ENCODE data around the gene PRSS36. TPM values are rescaled to one million over a fixed set of nuclear protein-coding genes. Genes with fewer than 3 reads are reported as not detected.

PRSS36 gene
- total RNA-seq, 1 donor from 2014 or later, result 1.4 TPM

GRCh38 chr16:31090540-31090939, 59.3 kb downstream of the PRSS36 start:
- intact Hi-C loops (cut with micrococcal nuclease), result no loop called here
- Histone ChIP-seq H3K27ac (replicated peaks) (no peak overlapping the region), H3K9me3 (replicated peaks) (no peaks in the 10 kb centered on the region), H3K27me3 (ENCODE audit: low read depth) (no peaks in the 10 kb centered on the region), H3K4me1 (peaks cover 23% of the 10 kb centered on the region), H3K4me3 (no peak overlapping the region), H3K36me3 (peaks cover 39% of the 10 kb centered on the region)
- no peak for TF ChIP-seq CTCF (IDR thresholded peaks at IDR 0.05; ENCODE audit: borderline replicate concordance)
- no peak for DNase-seq

GRCh38 chr16:31089199-31089598, 60.7 kb downstream of the PRSS36 start:
- H3K4me1 ChIP-seq, result peaks cover 12% of the 10 kb centered on the region
- no peak for TF ChIP-seq CTCF (IDR thresholded peaks at IDR 0.05; ENCODE audit: borderline replicate concordance)
- H3K36me3 ChIP-seq, result peaks cover 48% of the 10 kb centered on the region
- no peak overlapping the region for H3K27ac ChIP-seq (replicated peaks)
- H3K9me3 ChIP-seq (replicated peaks), result no peaks in the 10 kb centered on the region
- no peak for DNase-seq
- intact Hi-C loops (cut with micrococcal nuclease), result no loop called here
- H3K27me3 ChIP-seq (ENCODE audit: low read depth), result no peaks in the 10 kb centered on the region
- H3K4me3 ChIP-seq, result no peak overlapping the region

Other genes starting within 250 kb of the PRSS36 start
- gene FBXL19, start 226.5 kb downstream of the PRSS36 start, total RNA-seq, result 6.3 TPM
- gene ORAI3, start 201.0 kb downstream of the PRSS36 start, total RNA-seq, result 12.2 TPM
- gene SETD1A, start 192.3 kb downstream of the PRSS36 start, total RNA-seq, result 7.4 TPM
- gene HSD3B7, start 164.9 kb downstream of the PRSS36 start, total RNA-seq, result 5.5 TPM
- 0.77 TPM for gene STX1B, start 139.4 kb downstream of the PRSS36 start, total RNA-seq
- gene STX4, start 116.5 kb downstream of the PRSS36 start, total RNA-seq, result 43.1 TPM
- gene ZNF668, start 75.8 kb downstream of the PRSS36 start, total RNA-seq, result 5.3 TPM
- 9.6 TPM for gene ZNF646, start 75.6 kb downstream of the PRSS36 start, total RNA-seq
- 1.2 TPM for gene PRSS53, start 61.1 kb downstream of the PRSS36 start, total RNA-seq
- gene VKORC1, start 55.3 kb downstream of the PRSS36 start, total RNA-seq, result 39.5 TPM
- 75.9 TPM for gene BCKDK, start 41.7 kb downstream of the PRSS36 start, total RNA-seq
- gene KAT8, start 32.4 kb downstream of the PRSS36 start, total RNA-seq, result 72.0 TPM
- not detected for gene PRSS8, start 14.3 kb downstream of the PRSS36 start, total RNA-seq
- gene FUS, start 30.1 kb upstream of the PRSS36 start, total RNA-seq, result 96.9 TPM
- 5.3 TPM for gene PYCARD, start 52.7 kb upstream of the PRSS36 start, total RNA-seq
- 0.91 TPM for gene TRIM72, start 64.1 kb upstream of the PRSS36 start, total RNA-seq
- gene PYDC1, start 67.1 kb upstream of the PRSS36 start, total RNA-seq, result not detected
- 5.1 TPM for gene ITGAM, start 109.9 kb upstream of the PRSS36 start, total RNA-seq
- 1.4 TPM for gene ITGAX, start 205.1 kb upstream of the PRSS36 start, total RNA-seq
- not detected for gene ITGAD, start 243.3 kb upstream of the PRSS36 start, total RNA-seq